Body of pancreas (tissue), 4 donors: ENCODE data around the gene CRYBA2.

ENCODE experiments used
- CTCF ChIP-seq, 7 experiments: fragments of 450-650 bp in 4 of 7; fragments of 200-600 bp in 3 of 7; sonication (generic) in 3 of 7; IDR thresholded peaks; one replicate each; pipeline ENCODE4 v1.5.1; 2016 to 2019; ENCODE audit warnings: antibody characterized with exemption in 7 of 7
- POLR2A ChIP-seq, 3 donors: fragments of 450-650 bp; IDR thresholded peaks; one replicate each; pipeline ENCODE4 v1.6.1; 2016; ENCODE audit warnings: antibody characterized with exemption in 3 of 3, mild to moderate bottlenecking in 2 of 3

GRCh38 chr2:218958276-218958675, 34.9 kb downstream of the CRYBA2 start:
- no peak for TF ChIP-seq CTCF (IDR thresholded peaks at IDR 0.05)
- TF ChIP-seq POLR2A (IDR thresholded peaks at IDR 0.05) = no peak
